K562 (cell line): ENCODE data around the gene PRSS21. TPM values are rescaled to one million over a fixed set of nuclear protein-coding genes. Genes with fewer than 3 reads are reported as not detected.

Experiments
- EZH2 ChIP-seq: IDR thresholded peaks from 2 replicates; pipeline ENCODE4 v1.6.1; 2012; ENCODE audit warnings: low read depth, mild to moderate bottlenecking, inconsistent platforms, low read length, borderline replicate concordance
- FIP1L1 ChIP-seq: fragments of 200-400 bp; formaldehyde crosslinking; IDR thresholded peaks from 2 replicates; pipeline ENCODE4 v1.6.1; 2018; ENCODE audit warnings: mild to moderate bottlenecking, low read depth, low read length; ENCODE audit not compliant: poor library complexity, severe bottlenecking
- HDAC3 ChIP-seq: fragments of 450-650 bp; IDR thresholded peaks from 2 replicates; pipeline ENCODE4 v1.6.1; 2018; ENCODE audit warnings: borderline replicate concordance, mild to moderate bottlenecking, moderate library complexity; ENCODE audit not compliant: partially characterized antibody
- HES1 ChIP-seq: fragments of 450-650 bp; IDR thresholded peaks from 2 replicates; pipeline ENCODE4 v1.6.1; 2016; ENCODE audit warnings: low read depth, mild to moderate bottlenecking, moderate library complexity
- HMG20B ChIP-seq: fragments of 250-450 bp; sonication (Bioruptor Pico); IDR thresholded peaks from 2 replicates; pipeline ENCODE4 v1.5.0; 2021; ENCODE audit warnings: mild to moderate bottlenecking
- ID3 ChIP-seq, 2 experiments: fragments of 250-450 bp in 1 of 2; fragments of 450-650 bp in 1 of 2; sonication (Bioruptor Pico) in 1 of 2; IDR thresholded peaks; 2 replicates each; pipeline versions ENCODE4 v1.6.1 to v1.8.0; 2016 to 2021; ENCODE audit warnings: mild to moderate bottlenecking in 2 of 2, moderate library complexity in 2 of 2, missing compliant biosample characterization in 1 of 2, missing genetic modification characterization in 1 of 2
- MTA2 ChIP-seq: fragments of 450-650 bp; IDR thresholded peaks from 2 replicates; pipeline ENCODE4 v1.6.1; 2016; ENCODE audit warnings: low read depth
- MTF1 ChIP-seq: fragments of 250-450 bp; sonication (Bioruptor Pico); IDR thresholded peaks from 2 replicates; pipeline ENCODE4 v1.9.0; 2021; ENCODE audit warnings: moderate library complexity, mild to moderate bottlenecking, inconsistent platforms, borderline replicate concordance
- NFXL1 ChIP-seq: fragments of 450-650 bp; formaldehyde crosslinking; IDR thresholded peaks from 2 replicates; pipeline ENCODE4 v1.4.0; 2021; ENCODE audit warnings: mild to moderate bottlenecking
- NR0B1 ChIP-seq: fragments of 450-650 bp; IDR thresholded peaks from one replicate; pipeline ENCODE4 v1.6.1; 2018; ENCODE audit warnings: mild to moderate bottlenecking, moderate library complexity; ENCODE audit not compliant: partially characterized antibody
- NR2C2 ChIP-seq, 2 experiments: fragments of 200-800 bp in 1 of 2; sonication (Bioruptor generic) in 1 of 2; sonication (generic) in 1 of 2; formaldehyde crosslinking in 1 of 2; IDR thresholded peaks; 2 replicates each; pipeline versions ENCODE4 v1.6.1 to v1.8.0; 2016 to 2022; ENCODE audit warnings: mild to moderate bottlenecking in 1 of 2, missing compliant biosample characterization in 1 of 2, missing genetic modification characterization in 1 of 2, missing genetic modification reagents in 1 of 2
- PBX2 ChIP-seq, 2 experiments: IDR thresholded peaks in 1 of 2; conservative IDR thresholded peaks in 1 of 2; 2 replicates each; pipeline ENCODE4 v1.6.1; 2016; ENCODE audit warnings: low read depth in 2 of 2, mild to moderate bottlenecking in 1 of 2, missing compliant biosample characterization in 1 of 2, missing genetic modification characterization in 1 of 2, moderate library complexity in 1 of 2
- RBFOX2 ChIP-seq: fragments of 200-400 bp; formaldehyde crosslinking; IDR thresholded peaks from 2 replicates; pipeline ENCODE4 v1.6.1; 2017; ENCODE audit warnings: low read depth, mild to moderate bottlenecking, low read length, moderate library complexity
- RFX7 ChIP-seq: fragments of 250-450 bp; sonication (Bioruptor Pico); IDR thresholded peaks from 2 replicates; pipeline ENCODE4 v1.5.1; 2021; ENCODE audit warnings: mild to moderate bottlenecking
- ZNF347 ChIP-seq: fragments of 450-650 bp; formaldehyde crosslinking; IDR thresholded peaks from 2 replicates; pipeline ENCODE4 v1.4.0; 2020; ENCODE audit warnings: low read depth, mild to moderate bottlenecking, moderate library complexity
- ZNF655 ChIP-seq: fragments of 250-450 bp; sonication (Bioruptor Pico); IDR thresholded peaks from 2 replicates; pipeline ENCODE4 v1.5.0; 2021
- polyA plus RNA-seq, 8 experiments: library from polyadenylated mRNA; depleted of rRNA in 4 of 8; stranded (reverse) in 5 of 8; unstranded in 3 of 8; fragments of >200 nt; fragmentation: Nextera tagmentation in 2 of 8; fragmentation: Illumina TruSeq in 1 of 8; extraction: Ambion mirVana in 2 of 8; extraction: Trizol in 1 of 8; gene quantifications; 2 replicates each; pipeline versions ENCODE4 v1.2.1 to v1.2.3, GENCODE V29; 2011 to 2014; ENCODE audit warnings: inconsistent platforms in 1 of 8, missing spikeins in 1 of 8
- total RNA-seq, 7 experiments: library from RNA; depleted of rRNA in 6 of 7; stranded (reverse); fragments of >200 nt in 6 of 7; fragmentation: Illumina TruSeq in 2 of 7; extraction: Trizol in 2 of 7; gene quantifications; 2 replicates each; pipeline versions ENCODE4 v1.2.1 to v1.2.3, GENCODE V29; 2011 to 2021; ENCODE audit warnings: low replicate concordance in 1 of 7
- TF ChIP-seq, protein P1 (sequence below): fragments of 450-650 bp; IDR thresholded peaks from 2 replicates; pipeline ENCODE4 v1.6.1; 2014; ENCODE audit warnings: low read depth, mild to moderate bottlenecking, moderate library complexity, borderline replicate concordance

Gene PRSS21
- total and polyA plus RNA-seq, 9 of the 15 experiments (the other 6 are each of a cell fraction or from before 2014, with no cell fraction given): 12.1 to 121 (median 61.3) TPM

DNA sequence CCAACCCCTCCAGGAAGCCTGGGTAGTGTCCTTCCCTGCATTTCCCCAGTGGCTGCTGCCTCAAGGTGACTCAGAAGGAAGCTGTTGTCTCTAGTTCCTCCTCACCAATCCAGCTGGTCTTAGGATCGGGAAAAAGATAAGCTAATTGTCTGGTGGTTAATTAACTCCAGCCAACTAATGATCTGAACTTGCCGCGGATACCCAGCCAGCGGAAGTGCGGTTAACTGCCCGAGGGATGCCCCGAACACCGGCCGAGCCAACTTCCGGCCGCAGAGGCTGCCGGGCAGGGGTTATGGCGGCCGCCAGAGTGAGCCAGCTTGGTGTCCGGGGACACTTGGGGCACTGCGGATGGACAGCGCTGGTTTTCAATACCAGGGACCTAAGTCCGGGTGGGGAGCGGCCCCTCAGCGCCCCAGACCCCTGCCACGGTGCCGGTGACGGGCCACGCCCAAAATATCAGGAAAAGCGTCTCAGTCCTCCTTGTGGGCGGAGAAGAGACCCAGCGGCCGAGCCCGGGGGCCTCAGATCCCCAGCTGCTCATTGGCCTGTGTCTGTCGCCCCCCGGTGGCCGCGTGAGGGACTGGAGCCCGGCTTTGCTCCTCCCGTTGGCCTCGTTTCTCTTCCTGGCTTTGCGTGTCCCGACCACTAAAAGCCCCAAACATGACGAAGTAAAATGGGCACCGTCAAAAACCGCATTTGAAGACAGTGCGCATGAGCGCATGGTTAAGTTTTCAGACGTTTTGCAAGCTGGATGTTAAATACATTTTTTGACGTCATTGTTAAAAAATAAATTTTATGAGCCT, 51.2 kb downstream of the PRSS21 start (continued):
- TF ChIP-seq NR0B1: no peak
- no peak; the same call in 1 of the 2 replicates for TF ChIP-seq MTF1 (CRISPR knock-in tag)
- no peak for TF ChIP-seq FIP1L1
- no peak for TF ChIP-seq PBX2 (CRISPR knock-in tag; IDR thresholded peaks at IDR 0.05; ENCODE audit: low read depth)
- no peak for TF ChIP-seq PBX2 (tag; conservative IDR thresholded peaks at IDR 0.05; ENCODE audit: low read depth)
- no peak for TF ChIP-seq NR2C2 (CRISPR knock-in tag; IDR thresholded peaks at IDR 0.05)
- peak; percentile 93 for TF ChIP-seq NR2C2 (tag; IDR thresholded peaks at IDR 0.05)
- no peak for TF ChIP-seq EZH2
- peak; percentile 95 for TF ChIP-seq RBFOX2
- no peak for TF ChIP-seq RFX7 (CRISPR knock-in tag)
- no peak for TF ChIP-seq ZNF655 (CRISPR knock-in tag)
- TF ChIP-seq, protein P1, sequence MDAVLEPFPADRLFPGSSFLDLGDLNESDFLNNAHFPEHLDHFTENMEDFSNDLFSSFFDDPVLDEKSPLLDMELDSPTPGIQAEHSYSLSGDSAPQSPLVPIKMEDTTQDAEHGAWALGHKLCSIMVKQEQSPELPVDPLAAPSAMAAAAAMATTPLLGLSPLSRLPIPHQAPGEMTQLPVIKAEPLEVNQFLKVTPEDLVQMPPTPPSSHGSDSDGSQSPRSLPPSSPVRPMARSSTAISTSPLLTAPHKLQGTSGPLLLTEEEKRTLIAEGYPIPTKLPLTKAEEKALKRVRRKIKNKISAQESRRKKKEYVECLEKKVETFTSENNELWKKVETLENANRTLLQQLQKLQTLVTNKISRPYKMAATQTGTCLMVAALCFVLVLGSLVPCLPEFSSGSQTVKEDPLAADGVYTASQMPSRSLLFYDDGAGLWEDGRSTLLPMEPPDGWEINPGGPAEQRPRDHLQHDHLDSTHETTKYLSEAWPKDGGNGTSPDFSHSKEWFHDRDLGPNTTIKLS: peak; percentile 67; the same call in 1 of the 2 replicates
- TF ChIP-seq ID3 (CRISPR knock-in tag; IDR thresholded peaks at IDR 0.05): no peak
- peak; percentile 97 for TF ChIP-seq ID3 (tag; IDR thresholded peaks at IDR 0.05)
- no peak for TF ChIP-seq HES1
- no peak for TF ChIP-seq HDAC3
- no peak for TF ChIP-seq MTA2
- no peak for TF ChIP-seq ZNF347
- no peak for TF ChIP-seq HMG20B (CRISPR knock-in tag)
- TF ChIP-seq NFXL1 (CRISPR knock-in tag): 0 out of 2 replicates have a peak, but pooled peaks have one; percentile 27
